Measurements from ENCODE around the gene ECE2.

The ECE2 gene

GRCh38 chr3:184314700-184315542, 39.1 kb downstream of the ECE2 start:
- peak; percentile 82 for DNase-seq (ENCODE audit: low read depth)

- DNase-seq (ENCODE audit: low read depth), result no peak
Measured at GRCh38 chr3:184315543-184315867, 39.7 kb downstream of the ECE2 start.

DNA sequence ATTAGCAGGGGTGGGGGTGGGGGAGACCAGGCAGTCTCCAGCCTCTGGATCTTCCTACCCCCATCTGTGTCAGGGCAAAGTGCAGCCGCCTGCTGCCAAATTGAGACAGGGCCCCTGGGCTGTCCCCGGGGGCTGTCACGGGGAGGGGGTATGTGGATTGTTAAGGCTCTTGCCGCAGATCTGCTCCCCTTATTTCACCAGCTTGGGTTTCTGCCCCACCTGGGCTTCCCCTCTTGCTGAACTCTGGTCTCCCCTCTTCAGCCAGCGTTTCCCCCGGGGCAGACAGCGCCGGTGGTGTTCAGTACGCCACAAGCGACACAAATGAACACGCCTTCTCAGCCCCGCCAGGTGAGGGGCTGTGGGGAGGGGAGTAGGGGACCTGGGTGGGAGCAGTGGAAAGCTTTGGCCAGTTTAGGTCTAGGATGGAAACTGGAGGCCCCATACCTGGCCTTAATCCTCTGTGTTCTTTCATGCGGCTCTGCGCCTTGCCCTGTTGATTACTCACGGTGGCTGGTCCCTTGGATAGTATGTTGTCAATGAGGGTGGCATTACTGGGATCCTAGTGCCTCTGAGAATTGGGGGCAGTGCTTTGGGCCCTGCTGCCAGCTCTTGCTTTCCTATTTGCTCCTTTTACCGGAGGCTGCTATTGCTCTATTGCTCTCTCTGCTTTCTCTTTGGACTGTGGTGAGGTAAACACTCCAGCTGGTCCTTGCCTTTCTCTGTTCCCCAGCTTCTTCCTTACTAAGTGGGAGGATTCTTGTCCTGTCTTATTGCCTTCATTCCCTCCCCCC, 40.2 kb downstream of the ECE2 start:
- DNase-seq (ENCODE audit: low read depth), result no peak

DNA sequence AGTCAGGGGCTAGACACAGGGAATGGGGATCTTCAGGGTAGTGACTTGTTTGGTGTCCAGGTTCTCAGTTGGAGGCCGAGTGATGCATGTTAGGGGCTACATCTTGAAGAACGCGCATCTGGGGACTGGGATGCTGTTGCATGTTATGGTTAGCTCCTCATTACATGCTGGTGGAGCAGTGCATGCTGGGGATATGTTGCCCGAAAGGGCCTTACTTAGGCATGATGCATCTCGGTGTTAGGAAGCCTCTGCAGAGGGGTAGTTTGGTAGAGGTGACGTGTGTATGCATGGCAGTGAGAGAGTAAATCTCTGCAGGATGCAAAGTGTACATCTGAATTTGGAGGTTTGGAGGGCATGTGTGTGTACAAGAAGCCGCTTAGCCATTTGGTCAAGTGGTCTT, 41.0 kb downstream of the ECE2 start:
- DNase-seq (ENCODE audit: low read depth), result no peak

DNA sequence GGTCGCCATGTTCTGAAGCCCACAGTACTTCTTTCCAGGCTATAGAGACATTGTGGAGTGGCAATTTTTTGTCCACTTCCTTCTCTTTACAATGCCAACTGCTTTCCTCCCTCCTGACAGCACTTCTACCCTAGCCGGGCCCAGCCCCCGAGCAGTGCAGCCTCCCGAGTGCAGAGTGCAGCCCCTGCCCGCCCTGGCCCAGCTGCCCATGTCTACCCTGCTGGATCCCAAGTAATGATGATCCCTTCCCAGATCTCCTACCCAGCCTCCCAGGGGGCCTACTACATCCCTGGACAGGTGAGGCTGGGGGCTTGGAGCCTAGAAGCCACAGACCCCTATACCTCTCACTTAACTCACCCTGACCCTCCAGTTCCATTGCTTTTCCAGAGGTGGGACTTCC, 41.4 kb downstream of the ECE2 start:
- DNase-seq (ENCODE audit: low read depth), result no peak

- peak; percentile 98 for DNase-seq (ENCODE audit: low read depth)
Measured at GRCh38 chr3:184320104-184320445, 44.3 kb downstream of the ECE2 start.

GRCh38 chr3:184321666-184322065, 45.8 kb downstream of the ECE2 start:
- DNase-seq (ENCODE audit: low read depth), result no peak

DNA sequence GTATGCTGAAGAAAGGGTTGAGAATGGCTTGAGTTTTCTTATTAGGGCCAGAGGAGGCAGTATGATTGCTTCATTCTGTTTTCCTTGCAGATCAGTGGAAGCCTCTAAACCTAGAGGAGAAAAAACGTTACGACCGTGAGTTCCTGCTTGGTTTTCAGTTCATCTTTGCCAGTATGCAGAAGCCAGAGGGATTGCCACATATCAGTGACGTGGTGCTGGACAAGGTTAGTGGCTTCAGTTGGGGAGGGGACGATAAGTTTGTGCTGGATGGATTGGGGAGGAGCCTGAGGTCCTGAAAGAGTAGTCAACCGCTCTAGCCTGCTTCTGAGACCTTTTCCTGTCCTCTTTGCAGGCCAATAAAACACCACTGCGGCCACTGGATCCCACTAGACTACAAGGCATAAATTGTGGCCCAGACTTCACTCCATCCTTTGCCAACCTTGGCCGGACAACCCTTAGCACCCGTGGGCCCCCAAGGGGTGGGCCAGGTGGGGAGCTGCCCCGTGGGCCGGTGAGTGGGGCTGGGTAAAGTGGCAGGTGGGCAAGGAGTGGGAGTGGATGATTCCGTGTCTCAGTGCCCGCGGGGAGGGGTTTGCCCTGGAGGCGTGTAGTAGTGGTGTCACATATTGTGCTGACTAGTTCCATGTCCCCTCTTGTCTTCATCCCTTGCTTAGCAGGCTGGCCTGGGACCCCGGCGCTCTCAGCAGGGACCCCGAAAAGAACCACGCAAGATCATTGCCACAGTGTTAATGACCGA, 47.1 kb downstream of the ECE2 start:
- DNase-seq (ENCODE audit: low read depth), result no peak

DNA sequence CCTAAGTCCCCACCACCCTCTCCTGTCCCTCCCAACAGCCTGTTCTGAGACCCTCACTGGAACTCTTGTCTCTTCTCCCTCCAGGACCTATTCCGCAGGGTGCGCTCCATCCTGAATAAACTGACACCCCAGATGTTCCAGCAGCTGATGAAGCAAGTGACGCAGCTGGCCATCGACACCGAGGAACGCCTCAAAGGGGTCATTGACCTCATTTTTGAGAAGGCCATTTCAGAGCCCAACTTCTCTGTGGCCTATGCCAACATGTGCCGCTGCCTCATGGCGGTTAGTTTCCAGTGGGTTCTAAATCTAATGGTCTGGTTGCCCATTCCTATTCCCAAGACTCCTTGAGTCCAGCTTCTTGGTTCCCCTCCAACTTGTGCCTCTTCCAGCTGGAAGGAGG, 47.9 kb downstream of the ECE2 start:
- DNase-seq (ENCODE audit: low read depth), result no peak

DNA sequence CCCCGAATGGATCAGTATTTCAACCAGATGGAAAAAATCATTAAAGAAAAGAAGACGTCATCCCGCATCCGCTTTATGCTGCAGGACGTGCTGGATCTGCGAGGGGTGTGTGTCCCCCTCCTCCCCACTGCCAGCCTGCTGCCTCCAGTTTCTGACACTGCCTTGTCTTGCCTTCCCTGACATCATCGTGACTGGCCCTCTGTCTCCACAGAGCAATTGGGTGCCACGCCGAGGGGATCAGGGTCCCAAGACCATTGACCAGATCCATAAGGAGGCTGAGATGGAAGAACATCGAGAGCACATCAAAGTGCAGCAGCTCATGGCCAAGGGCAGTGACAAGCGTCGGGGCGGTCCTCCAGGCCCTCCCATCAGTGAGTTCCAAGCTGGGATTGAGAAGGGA, 49.4 kb downstream of the ECE2 start:
- DNase-seq (ENCODE audit: low read depth), result no peak

DNA sequence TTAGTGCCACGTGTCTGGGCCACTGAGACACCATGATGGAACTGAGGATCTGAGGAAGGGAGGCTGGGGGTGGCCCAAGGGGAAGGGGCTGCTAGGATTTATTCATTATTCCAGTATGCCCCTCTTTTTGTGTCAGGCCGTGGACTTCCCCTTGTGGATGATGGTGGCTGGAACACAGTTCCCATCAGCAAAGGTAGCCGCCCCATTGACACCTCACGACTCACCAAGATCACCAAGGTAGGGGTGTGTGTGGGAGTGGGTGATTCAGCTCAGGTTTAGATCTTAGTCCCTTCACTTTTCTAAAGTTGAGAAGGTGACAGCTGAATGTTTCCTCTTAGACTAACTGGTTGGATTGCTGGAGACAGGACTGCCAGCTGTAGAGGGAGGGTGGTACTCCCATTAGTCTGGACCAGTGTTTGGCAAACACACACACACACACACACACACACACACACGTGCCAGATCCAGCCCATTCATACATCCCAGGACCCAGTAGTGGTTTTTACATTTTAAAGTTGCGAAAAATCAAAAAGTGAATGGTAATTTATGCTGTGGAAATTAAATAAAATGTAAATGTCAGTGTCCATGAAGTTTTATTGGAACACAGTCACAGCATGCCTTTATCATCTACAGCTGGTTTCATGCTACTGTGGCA, 50.0 kb downstream of the ECE2 start:
- no peak for DNase-seq (ENCODE audit: low read depth)

- DNase-seq (ENCODE audit: low read depth), result no peak
Measured at GRCh38 chr3:184327171-184327570, 51.3 kb downstream of the ECE2 start.

DNA sequence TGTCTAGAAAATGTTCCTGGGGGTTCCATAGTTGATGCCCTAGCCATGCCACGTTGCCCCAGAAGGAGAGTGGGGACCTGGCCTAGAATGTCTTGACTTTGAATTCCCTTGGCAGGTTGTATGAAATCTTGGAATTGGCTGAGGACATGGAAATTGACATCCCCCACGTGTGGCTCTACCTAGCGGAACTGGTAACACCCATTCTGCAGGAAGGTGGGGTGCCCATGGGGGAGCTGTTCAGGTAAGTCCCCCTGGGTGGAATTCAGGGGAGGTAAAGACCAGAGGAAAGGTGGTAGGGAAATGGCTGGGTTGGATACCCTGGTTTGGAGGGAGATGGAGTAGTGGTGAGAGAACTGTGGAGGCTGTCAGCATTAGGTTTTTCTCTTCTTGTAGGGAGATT, 52.7 kb downstream of the ECE2 start:
- DNase-seq (ENCODE audit: low read depth), result no peak

DNA sequence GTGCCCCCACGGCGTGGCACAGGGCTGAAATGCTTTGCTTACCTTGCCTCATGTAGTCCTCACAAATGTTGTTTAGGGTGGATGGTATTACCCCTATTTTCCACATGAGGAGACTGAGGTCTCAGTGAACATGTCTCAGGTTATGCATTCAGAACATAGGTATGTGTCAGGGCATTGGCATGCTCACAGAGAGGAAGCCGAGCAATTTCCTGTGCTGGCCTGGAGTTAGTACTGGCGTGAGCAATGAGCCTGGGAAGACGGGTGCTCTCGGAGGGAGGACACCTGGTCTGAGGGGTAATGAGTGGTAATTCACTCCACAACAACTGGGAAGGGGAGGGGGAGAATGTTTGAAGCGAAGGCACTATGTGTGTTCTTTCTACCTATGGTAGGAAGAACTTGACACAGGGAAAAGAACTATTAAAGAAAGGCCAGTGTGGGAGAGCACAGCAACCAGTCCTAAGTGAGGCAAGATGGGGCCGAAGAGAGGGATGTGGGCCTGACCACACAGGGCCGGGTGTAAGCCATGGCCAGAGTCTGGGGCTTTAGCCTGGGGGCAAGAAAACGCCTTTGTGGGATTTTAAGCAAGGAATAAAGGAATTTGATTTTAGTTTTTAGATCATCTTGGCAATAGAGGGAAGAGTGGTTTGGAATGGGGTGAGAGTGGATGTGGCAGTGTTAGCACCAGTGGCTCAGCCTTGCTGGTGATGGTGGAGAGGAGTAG, 56.7 kb downstream of the ECE2 start:
- DNase-seq (ENCODE audit: low read depth), result peak; percentile 98

- no peak for DNase-seq (ENCODE audit: low read depth)
Measured at GRCh38 chr3:184333190-184333589, 57.4 kb downstream of the ECE2 start.

GRCh38 chr3:184333700-184334099, 57.9 kb downstream of the ECE2 start:
- DNase-seq (ENCODE audit: low read depth), result no peak

GRCh38 chr3:184334470-184335158, 58.8 kb downstream of the ECE2 start:
- peak; percentile 73 for DNase-seq (ENCODE audit: low read depth)

DNA sequence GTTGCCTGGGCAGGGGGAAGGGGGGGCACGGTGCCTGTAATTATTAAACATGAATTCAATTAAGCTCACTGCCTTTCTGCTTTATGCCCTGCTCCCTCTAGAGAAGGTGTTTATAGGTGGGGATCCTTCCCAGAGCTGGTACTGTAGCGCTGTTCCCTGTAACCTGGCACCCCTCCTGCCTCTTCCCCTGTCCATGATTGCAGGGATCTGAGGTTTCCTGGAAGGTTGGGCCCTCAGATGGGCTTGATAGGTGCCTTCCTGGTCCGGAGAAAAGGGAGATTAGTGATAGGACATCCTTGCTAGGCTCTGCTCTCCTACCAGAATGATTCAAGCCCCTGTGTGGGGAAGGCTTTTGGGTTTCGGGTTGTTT, 59.5 kb downstream of the ECE2 start:
- no peak for DNase-seq (ENCODE audit: low read depth)

GRCh38 chr3:184335661-184336546, 60.1 kb downstream of the ECE2 start:
- DNase-seq (ENCODE audit: low read depth), result peak; percentile 75

Measured in iris pigment epithelial cell (primary cell).